Measurements from ENCODE around the gene SIRPB1. TPM values are rescaled to one million over a fixed set of nuclear protein-coding genes. Genes with fewer than 3 reads are reported as not detected.
"Not testable (repeated sequence)": the region's sequence is repeated elsewhere in the genome, so short reads cannot be mapped to it uniquely, and the experiment has no call there.

The SIRPB1 gene
- polyA plus RNA-seq, 3 donors: 0.13 to 5.6 (median 3.5) TPM

GRCh38 chr20:1644101-1644962, 24.5 kb upstream of the SIRPB1 start:
- no peak overlapping the region for H3K27ac ChIP-seq (ENCODE audit: low read depth, low read length)
- WGBS, 3 donors: 85 to 95% (median 91%) methylated on average over 8 of the region's 8 CpGs

GRCh38 chr20:1638643-1639042, 18.8 kb upstream of the SIRPB1 start:
- not testable (repeated sequence) for H3K27ac ChIP-seq (ENCODE audit: low read depth, low read length)
- 69 to 74% (median 73%) methylated on average over 2 of the region's 2 CpGs for WGBS, 3 donors

- WGBS, 3 donors: 39 to 73% (median 71%) methylated on average over 2 of the region's 2 CpGs
- no peak overlapping the region for H3K27ac ChIP-seq (ENCODE audit: low read depth, low read length)
Measured at GRCh38 chr20:1637755-1638154, 17.9 kb upstream of the SIRPB1 start.

- 41 to 54% (median 41%) methylated on average over 2 of the region's 2 CpGs for WGBS, 3 donors
- no peak overlapping the region for H3K27ac ChIP-seq (ENCODE audit: low read depth, low read length)
Measured at GRCh38 chr20:1637226-1637625, 17.4 kb upstream of the SIRPB1 start.

GRCh38 chr20:1636621-1637020, 16.8 kb upstream of the SIRPB1 start:
- 63 to 86% (median 65%) methylated on average over 2 of the region's 2 CpGs for WGBS, 3 donors

GRCh38 chr20:1635291-1635979, 15.6 kb upstream of the SIRPB1 start:
- no peak overlapping the region for H3K27ac ChIP-seq (ENCODE audit: low read depth, low read length)
- 79 to 85% (median 81%) methylated on average over 10 of the region's 10 CpGs for WGBS, 3 donors

More at GRCh38 chr20:1636621-1637020, 16.8 kb upstream of the SIRPB1 start:
- no peak overlapping the region for H3K27ac ChIP-seq (ENCODE audit: low read depth, low read length)

GRCh38 chr20:1633535-1633934, 13.7 kb upstream of the SIRPB1 start:
- no peak overlapping the region for H3K27ac ChIP-seq (ENCODE audit: low read depth, low read length)
- WGBS, 3 donors: 73 to 81% (median 76%) methylated on average over 4 of the region's 4 CpGs

GRCh38 chr20:1632178-1632577, 12.4 kb upstream of the SIRPB1 start:
- 75 to 87% (median 75%) methylated on average over 4 of the region's 4 CpGs for WGBS, 3 donors
- H3K27ac ChIP-seq (ENCODE audit: low read depth, low read length): no peak overlapping the region

GRCh38 chr20:1631309-1632151, 11.7 kb upstream of the SIRPB1 start:
- WGBS, 3 donors: 41 to 65% (median 50%) methylated on average over 9 of the region's 9 CpGs

GRCh38 chr20:1630186-1630585, 10.4 kb upstream of the SIRPB1 start:
- no peak overlapping the region for H3K27ac ChIP-seq (ENCODE audit: low read depth, low read length)
- 80 to 96% (median 85%) methylated on average over 5 of the region's 5 CpGs for WGBS, 3 donors

More at GRCh38 chr20:1631309-1632151, 11.7 kb upstream of the SIRPB1 start:
- no peak overlapping the region for H3K27ac ChIP-seq (ENCODE audit: low read depth, low read length)

- WGBS, 3 donors: 60 to 72% (median 68%) methylated on average over 5 of the region's 5 CpGs
- no peak overlapping the region for H3K27ac ChIP-seq (ENCODE audit: low read depth, low read length)
Measured at GRCh38 chr20:1629321-1629720, 9.5 kb upstream of the SIRPB1 start.

- H3K27ac ChIP-seq (ENCODE audit: low read depth, low read length): no peak overlapping the region
- 62 to 70% (median 64%) methylated on average over 5 of the region's 5 CpGs for WGBS, 3 donors
Measured at GRCh38 chr20:1628621-1629020, 8.8 kb upstream of the SIRPB1 start.

GRCh38 chr20:1627200-1627550, 7.4 kb upstream of the SIRPB1 start:
- WGBS, 3 donors: 71 to 83% (median 82%) methylated on average over 2 of the region's 2 CpGs
- no peak overlapping the region for H3K27ac ChIP-seq (ENCODE audit: low read depth, low read length)

GRCh38 chr20:1626528-1627199, 6.9 kb upstream of the SIRPB1 start:
- WGBS, 3 donors: 52 to 68% (median 55%) methylated on average over 3 of the region's 3 CpGs
- no peak overlapping the region for H3K27ac ChIP-seq (ENCODE audit: low read depth, low read length)

GRCh38 chr20:1625083-1625690, 5.4 kb upstream of the SIRPB1 start:
- whole genome bisulfite sequencing, 3 donors: 50 to 79% (median 78%) methylated on average over 2 of the region's 2 CpGs
- no peak overlapping the region for H3K27ac ChIP-seq (ENCODE audit: low read depth, low read length)

- no peak overlapping the region for H3K27ac ChIP-seq (ENCODE audit: low read depth, low read length)
- 82 to 86% (median 85%) methylated on average over 14 of the region's 14 CpGs for WGBS, 3 donors
Measured at GRCh38 chr20:1623501-1624205, 3.8 kb upstream of the SIRPB1 start.

GRCh38 chr20:1622450-1622849, 2.6 kb upstream of the SIRPB1 start:
- 0 to 13% (median 0%) methylated on average over 1 of the region's 1 CpG for WGBS, 3 donors
- H3K27ac ChIP-seq (ENCODE audit: low read depth, low read length): no peak overlapping the region

Measured in adipose tissue (tissue), 3 donors.